IMR-90 (cell line): ENCODE measurements around the gene TMPRSS7. TPM values are rescaled to one million over a fixed set of nuclear protein-coding genes. Genes with fewer than 3 reads are reported as not detected.

Source experiments
- ATAC-seq: fragments of 200-7000 bp; cut with Tn5 transposase; 2 replicates; pipeline ENCODE4 v1.9.1; 2020; ENCODE audit warnings: low read depth, mild to moderate bottlenecking, moderate library complexity
- BruUV-seq: library from RNA; stranded (reverse); fragments of 400-500 nt; replicated peaks from 2 replicates; lab custom pipeline; 2021; lab: Mats Ljungman, UMichigan
- CTCF ChIA-PET: fragments of 300-600 bp; formaldehyde crosslinking; extraction: SDS; loops from one replicate; lab custom pipeline; 2021; ENCODE audit warnings: antibody characterized with exemption; lab: Yijun Ruan, JAX
- POLR2A ChIA-PET: fragments of 300-600 bp; sonication (Branson Sonifier 250); formaldehyde crosslinking; loops from one replicate; lab custom pipeline; 2022; ENCODE audit warnings: antibody characterized with exemption; ENCODE audit not compliant: unreplicated experiment; lab: Charles Lee
- DNase-seq: peaks from one replicate; pipeline ENCODE4 v3.0.0; 2013
- H2AFZ ChIP-seq: replicated peaks from 2 replicates; pipeline ENCODE3; 2013; ENCODE audit warnings: low read length, mild to moderate bottlenecking; ENCODE audit not compliant: poor library complexity
- H2AK5ac ChIP-seq: 2 replicates; pipeline ENCODE4 v1.6.1; 2013; ENCODE audit warnings: low read depth, low read length, inconsistent platforms
- H2AK9ac ChIP-seq: replicated peaks from 2 replicates; pipeline ENCODE3; 2013; ENCODE audit warnings: mild to moderate bottlenecking, low read depth, low read length, moderate library complexity; ENCODE audit not compliant: poor library complexity
- H2BK120ac ChIP-seq: 2 replicates; pipeline ENCODE4 v1.6.1; 2013; ENCODE audit warnings: low read depth, low read length, inconsistent platforms
- H2BK15ac ChIP-seq: 3 replicates; pipeline ENCODE4 v1.6.1; 2013; ENCODE audit warnings: low read depth, low read length, inconsistent platforms
- H2BK20ac ChIP-seq: 2 replicates; pipeline ENCODE4 v1.6.1; 2013; ENCODE audit warnings: low read depth, mild to moderate bottlenecking, inconsistent platforms, low read length, moderate library complexity
- H2BK5ac ChIP-seq: 2 replicates; pipeline ENCODE4 v1.6.1; 2013; ENCODE audit warnings: mild to moderate bottlenecking, low read depth, low read length, inconsistent platforms; ENCODE audit not compliant: poor library complexity, severe bottlenecking
- H3K14ac ChIP-seq: replicated peaks from 2 replicates; pipeline ENCODE4 v1.6.1; 2013; ENCODE audit warnings: low read depth, low read length, inconsistent platforms
- H3K18ac ChIP-seq: 2 replicates; pipeline ENCODE4 v1.6.1; 2013; ENCODE audit warnings: low read depth, low read length, control low read depth
- H3K23ac ChIP-seq: 2 replicates; pipeline ENCODE4 v1.6.1; 2013; ENCODE audit warnings: low read depth, low read length, inconsistent platforms
- H3K27ac ChIP-seq: 2 replicates; pipeline ENCODE4 v1.5.1; 2013; ENCODE audit warnings: mild to moderate bottlenecking, control low read depth, low read length; ENCODE audit not compliant: insufficient read depth
- H3K27me3 ChIP-seq: 2 replicates; pipeline ENCODE4 v1.6.1; 2013; ENCODE audit warnings: low read length; ENCODE audit not compliant: control insufficient read depth, insufficient read depth
- H3K36me3 ChIP-seq: 2 replicates; pipeline ENCODE4 v1.6.1; 2013; ENCODE audit warnings: low read length, mixed read lengths; ENCODE audit not compliant: control insufficient read depth, insufficient read depth
- H3K4ac ChIP-seq: 2 replicates; pipeline ENCODE4 v1.6.1; 2013; ENCODE audit warnings: low read depth, low read length, inconsistent platforms
- H3K4me1 ChIP-seq: 2 replicates; pipeline ENCODE4 v1.6.1; 2013; ENCODE audit warnings: low read length, mixed read lengths; ENCODE audit not compliant: control insufficient read depth, insufficient read depth
- H3K4me2 ChIP-seq: 2 replicates; pipeline ENCODE4 v1.6.1; 2013; ENCODE audit warnings: low read depth, mild to moderate bottlenecking, control low read depth, low read length, moderate library complexity
- H3K4me3 ChIP-seq: 2 replicates; pipeline ENCODE4 v1.5.1; 2013; ENCODE audit warnings: low read depth, mild to moderate bottlenecking, control low read depth, low read length, moderate library complexity; ENCODE audit not compliant: insufficient read depth
- H3K56ac ChIP-seq: 2 replicates; pipeline ENCODE4 v1.6.1; 2013; ENCODE audit warnings: low read length, inconsistent platforms; ENCODE audit not compliant: insufficient read depth; ENCODE audit errors: extremely low read depth
- H3K79me1 ChIP-seq, 2 experiments: 2 replicates each; pipeline ENCODE4 v1.6.1; 2013; ENCODE audit warnings: low read length in 2 of 2, inconsistent platforms in 1 of 2, low read depth in 1 of 2
- H3K9ac ChIP-seq: 2 replicates; pipeline ENCODE4 v1.6.1; 2013; ENCODE audit warnings: low read depth, low read length, control low read depth
- H3K9me1 ChIP-seq: 2 replicates; pipeline ENCODE4 v1.6.1; 2013; ENCODE audit warnings: low read length, inconsistent platforms; ENCODE audit not compliant: insufficient read depth
- H3K9me3 ChIP-seq: 2 replicates; pipeline ENCODE4 v1.6.1; 2013; ENCODE audit warnings: low read length; ENCODE audit not compliant: control insufficient read depth, insufficient read depth
- H4K20me1 ChIP-seq: 2 replicates; pipeline ENCODE4 v1.6.1; 2013; ENCODE audit warnings: low read length, inconsistent platforms; ENCODE audit not compliant: insufficient read depth
- H4K5ac ChIP-seq: 2 replicates; pipeline ENCODE4 v1.6.1; 2013; ENCODE audit warnings: mild to moderate bottlenecking, low read depth, low read length, control low read depth
- H4K8ac ChIP-seq, 2 experiments: 2 replicates each; pipeline ENCODE4 v1.6.1; 2013; ENCODE audit warnings: low read depth in 2 of 2, low read length in 2 of 2, control low read depth in 1 of 2, inconsistent platforms in 1 of 2
- H4K91ac ChIP-seq: 2 replicates; pipeline ENCODE4 v1.6.1; 2013; ENCODE audit warnings: low read depth, low read length, inconsistent platforms; ENCODE audit not compliant: insufficient read depth
- BHLHE40 ChIP-seq: fragments of 150-350 bp; IDR thresholded peaks from 2 replicates; pipeline ENCODE4 v1.6.1; 2016; ENCODE audit warnings: mild to moderate bottlenecking, low read depth, low read length
- FOS ChIP-seq: fragments of 150-350 bp; IDR thresholded peaks from 2 replicates; pipeline ENCODE4 v1.6.1; 2016; ENCODE audit warnings: low read depth, low read length
- MAFK ChIP-seq: IDR thresholded peaks from 2 replicates; pipeline ENCODE4 v1.6.1; 2012; ENCODE audit warnings: low read depth, low read length, improper control_type of control experiment
- MAZ ChIP-seq: IDR thresholded peaks from 2 replicates; pipeline ENCODE4 v1.6.1; 2012; ENCODE audit warnings: low read depth, mild to moderate bottlenecking, low read length, improper control_type of control experiment, moderate library complexity, borderline replicate concordance
- POLR2A ChIP-seq: IDR thresholded peaks from 2 replicates; pipeline ENCODE4 v1.6.1; 2012; ENCODE audit warnings: mild to moderate bottlenecking, low read depth, low read length
- RCOR1 ChIP-seq: IDR thresholded peaks from 2 replicates; pipeline ENCODE4 v1.6.1; 2012; ENCODE audit warnings: mild to moderate bottlenecking, low read length, improper control_type of control experiment; ENCODE audit not compliant: insufficient replicate concordance
- WGBS, 2 experiments: methylation state at CpG; one replicate each; pipeline versions ENCODE4 v1.1.5 to v1.1.7; 2013; ENCODE audit warnings: missing lambda C conversion rate in 2 of 2; ENCODE audit not compliant: insufficient read length in 1 of 2; ENCODE audit errors: extremely low coverage in 2 of 2; 5-methylcytosine and 5-hydroxymethylcytosine counted together
- dilution Hi-C: fragments of 300-500 bp; cut with HindIII; formaldehyde crosslinking; loops from one replicate; pipeline ENCODE4 v1.14.3; 2018; ENCODE audit warnings: low sequenced_read_pairs; ENCODE audit not compliant: unreplicated experiment
- in situ Hi-C: fragments of 300-500 bp; cut with MboI; formaldehyde crosslinking; loops from 3 replicates; pipeline ENCODE4 v1.14.3; 2019; ENCODE audit warnings: low sequenced_read_pairs, inconsistent platforms, mixed read lengths
- intact Hi-C: fragments of 100-400 bp; cut with micrococcal nuclease; formaldehyde crosslinking; loops from 2 replicates; pipeline ENCODE4 v1.10.0; 2022
- polyA plus RNA-seq, 3 experiments: library from polyadenylated mRNA; depleted of rRNA; stranded (reverse); fragments of >200 nt; gene quantifications; 2 replicates each; pipeline ENCODE4 v1.2.3, GENCODE V29; 2012; ENCODE audit warnings: low replicate concordance in 1 of 3
- total RNA-seq: library from RNA; depleted of rRNA; stranded (reverse); fragments of >200 nt; gene quantifications from 2 replicates; pipeline ENCODE4 v1.2.3, GENCODE V29; 2012

Gene TMPRSS7
- total and polyA plus RNA-seq, 2 of the 4 experiments (the other 2 are of a cell fraction), result 0.07 TPM; not detected in 1

GRCh38 chr3:112083239-112083638 is 48.7 kb downstream of the TMPRSS7 start:
- Histone ChIP-seq H4K91ac (no peak overlapping the region), H3K56ac (no peak overlapping the region), H2BK120ac (no peak overlapping the region), H2BK20ac (no peak overlapping the region), H3K23ac (no peak overlapping the region), H3K4me3 (no peak overlapping the region), H3K27ac (no peak overlapping the region), H3K4me2 (no peak overlapping the region), H3K9ac (no peak overlapping the region), H3K9me3 (no peaks in the 10 kb centered on the region), H2BK5ac (no peak overlapping the region), H4K20me1 (no peaks in the 10 kb centered on the region), H3K36me3 (no peaks in the 10 kb centered on the region), H2AK9ac (no peak overlapping the region), H3K4ac (no peak overlapping the region), H3K4me1 (peaks cover 4% of the 10 kb centered on the region), H2AK5ac (no peak overlapping the region), H2AFZ (no peak overlapping the region), H3K18ac (no peak overlapping the region), H4K8ac (no peak overlapping the region), H3K14ac (no peak overlapping the region), H3K9me1 (peaks cover 5% of the 10 kb centered on the region), H3K79me1 (peaks cover 6 to 9% of the 10 kb centered on the region in 2 experiments; a peak in 2 of 4 replicates), H2BK15ac (no peak overlapping the region), H3K27me3 (no peaks in the 10 kb centered on the region; the same call in 1 of the 2 replicates), H4K5ac (no peak overlapping the region)
- WGBS, 2 experiments, result no CpG with 5 or more reads among the region's 4 CpGs
- intact Hi-C loops (no loop called here), dilution Hi-C loops (no loop called here), in situ Hi-C loops (no loop called here)
- DNase-seq (no peak), ATAC-seq (no peak)
- POLR2A ChIA-PET, result no interaction called here
- BruUV-seq, result no TSS peak
- CTCF ChIA-PET, result no interaction called here
- TF ChIP-seq RCOR1, result no peak
- no peak for TF ChIP-seq POLR2A
- no peak for TF ChIP-seq MAZ
- no peak for TF ChIP-seq MAFK
- no peak for TF ChIP-seq BHLHE40
- no peak for TF ChIP-seq FOS
